ENCODE data around the gene RNF14.

The RNF14 gene

DNA sequence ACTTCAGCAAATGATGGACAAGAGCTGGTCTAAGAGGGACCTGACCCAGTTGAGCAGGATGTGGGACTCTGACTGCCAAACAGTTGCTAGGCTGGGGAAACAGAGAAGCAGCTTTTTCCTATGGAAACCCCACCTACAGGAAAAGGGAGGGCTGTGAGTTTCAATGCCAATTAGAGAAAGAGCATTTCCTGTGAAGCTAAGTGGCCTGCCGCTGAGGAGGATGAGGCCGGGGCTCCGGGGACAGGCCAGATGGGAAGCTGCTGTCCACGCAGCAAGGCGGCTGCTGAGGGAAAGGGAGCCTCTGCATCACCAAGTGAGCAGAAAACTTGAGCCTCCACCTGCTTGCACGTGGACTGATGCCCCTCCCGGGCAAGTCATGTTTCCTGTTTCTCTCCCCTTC is 10.8 kb upstream of the RNF14 start, which contains the start of gene PCDH12:
Gene PCDH12, minus strand, starts transcription at position 90 of the 400 bp plus-strand sequence. CDS start 351 bp downstream, outside the sequence.
- ATAC-seq = 0 out of 3 replicates have a peak, but pooled peaks have one; percentile 6
- TF ChIP-seq GLIS3 (CRISPR knock-in tag; IDR thresholded peaks at IDR 0.05) (no peak), ISL1 (CRISPR knock-in tag; IDR thresholded peaks at IDR 0.05) (no peak), SNAI2 (CRISPR knock-in tag; IDR thresholded peaks at IDR 0.05) (no peak), BACH2 (CRISPR knock-in tag; IDR thresholded peaks at IDR 0.05; ENCODE audit: borderline replicate concordance) (no peak), TCF4 (CRISPR knock-in tag; IDR thresholded peaks at IDR 0.05; ENCODE audit: borderline replicate concordance) (no peak), ESRRG (CRISPR knock-in tag; IDR thresholded peaks at IDR 0.05) (no peak), RARB (CRISPR knock-in tag; IDR thresholded peaks at IDR 0.05) (no peak), ZNF8 (CRISPR knock-in tag; IDR thresholded peaks at IDR 0.05) (no peak), ARNTL (CRISPR knock-in tag; IDR thresholded peaks at IDR 0.05; ENCODE audit: borderline replicate concordance, low read depth) (no peak), CSDC2 (CRISPR knock-in tag; IDR thresholded peaks at IDR 0.05) (no peak), POU6F1 (CRISPR knock-in tag; IDR thresholded peaks at IDR 0.05; ENCODE audit: borderline replicate concordance, low read depth) (no peak), ZFP3 (CRISPR knock-in tag; IDR thresholded peaks at IDR 0.05) (no peak), TOX (CRISPR knock-in tag; IDR thresholded peaks at IDR 0.05; ENCODE audit: borderline replicate concordance) (no peak), ZNF565 (CRISPR knock-in tag; conservative IDR thresholded peaks at IDR 0.05; ENCODE audit: low read depth) (no peak), ZFP30 (CRISPR knock-in tag; IDR thresholded peaks at IDR 0.05) (no peak)
- TF ChIP-seq, protein P1, sequence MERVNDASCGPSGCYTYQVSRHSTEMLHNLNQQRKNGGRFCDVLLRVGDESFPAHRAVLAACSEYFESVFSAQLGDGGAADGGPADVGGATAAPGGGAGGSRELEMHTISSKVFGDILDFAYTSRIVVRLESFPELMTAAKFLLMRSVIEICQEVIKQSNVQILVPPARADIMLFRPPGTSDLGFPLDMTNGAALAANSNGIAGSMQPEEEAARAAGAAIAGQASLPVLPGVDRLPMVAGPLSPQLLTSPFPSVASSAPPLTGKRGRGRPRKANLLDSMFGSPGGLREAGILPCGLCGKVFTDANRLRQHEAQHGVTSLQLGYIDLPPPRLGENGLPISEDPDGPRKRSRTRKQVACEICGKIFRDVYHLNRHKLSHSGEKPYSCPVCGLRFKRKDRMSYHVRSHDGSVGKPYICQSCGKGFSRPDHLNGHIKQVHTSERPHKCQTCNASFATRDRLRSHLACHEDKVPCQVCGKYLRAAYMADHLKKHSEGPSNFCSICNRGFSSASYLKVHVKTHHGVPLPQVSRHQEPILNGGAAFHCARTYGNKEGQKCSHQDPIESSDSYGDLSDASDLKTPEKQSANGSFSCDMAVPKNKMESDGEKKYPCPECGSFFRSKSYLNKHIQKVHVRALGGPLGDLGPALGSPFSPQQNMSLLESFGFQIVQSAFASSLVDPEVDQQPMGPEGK (CRISPR knock-in tag; IDR thresholded peaks at IDR 0.05; ENCODE audit: borderline replicate concordance) = no peak
- TF ChIP-seq, protein P2, sequence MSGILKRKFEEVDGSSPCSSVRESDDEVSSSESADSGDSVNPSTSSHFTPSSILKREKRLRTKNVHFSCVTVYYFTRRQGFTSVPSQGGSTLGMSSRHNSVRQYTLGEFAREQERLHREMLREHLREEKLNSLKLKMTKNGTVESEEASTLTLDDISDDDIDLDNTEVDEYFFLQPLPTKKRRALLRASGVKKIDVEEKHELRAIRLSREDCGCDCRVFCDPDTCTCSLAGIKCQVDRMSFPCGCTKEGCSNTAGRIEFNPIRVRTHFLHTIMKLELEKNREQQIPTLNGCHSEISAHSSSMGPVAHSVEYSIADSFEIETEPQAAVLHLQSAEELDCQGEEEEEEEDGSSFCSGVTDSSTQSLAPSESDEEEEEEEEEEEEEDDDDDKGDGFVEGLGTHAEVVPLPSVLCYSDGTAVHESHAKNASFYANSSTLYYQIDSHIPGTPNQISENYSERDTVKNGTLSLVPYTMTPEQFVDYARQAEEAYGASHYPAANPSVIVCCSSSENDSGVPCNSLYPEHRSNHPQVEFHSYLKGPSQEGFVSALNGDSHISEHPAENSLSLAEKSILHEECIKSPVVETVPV (CRISPR knock-in tag; IDR thresholded peaks at IDR 0.05) = no peak
- TF ChIP-seq, protein P3, sequence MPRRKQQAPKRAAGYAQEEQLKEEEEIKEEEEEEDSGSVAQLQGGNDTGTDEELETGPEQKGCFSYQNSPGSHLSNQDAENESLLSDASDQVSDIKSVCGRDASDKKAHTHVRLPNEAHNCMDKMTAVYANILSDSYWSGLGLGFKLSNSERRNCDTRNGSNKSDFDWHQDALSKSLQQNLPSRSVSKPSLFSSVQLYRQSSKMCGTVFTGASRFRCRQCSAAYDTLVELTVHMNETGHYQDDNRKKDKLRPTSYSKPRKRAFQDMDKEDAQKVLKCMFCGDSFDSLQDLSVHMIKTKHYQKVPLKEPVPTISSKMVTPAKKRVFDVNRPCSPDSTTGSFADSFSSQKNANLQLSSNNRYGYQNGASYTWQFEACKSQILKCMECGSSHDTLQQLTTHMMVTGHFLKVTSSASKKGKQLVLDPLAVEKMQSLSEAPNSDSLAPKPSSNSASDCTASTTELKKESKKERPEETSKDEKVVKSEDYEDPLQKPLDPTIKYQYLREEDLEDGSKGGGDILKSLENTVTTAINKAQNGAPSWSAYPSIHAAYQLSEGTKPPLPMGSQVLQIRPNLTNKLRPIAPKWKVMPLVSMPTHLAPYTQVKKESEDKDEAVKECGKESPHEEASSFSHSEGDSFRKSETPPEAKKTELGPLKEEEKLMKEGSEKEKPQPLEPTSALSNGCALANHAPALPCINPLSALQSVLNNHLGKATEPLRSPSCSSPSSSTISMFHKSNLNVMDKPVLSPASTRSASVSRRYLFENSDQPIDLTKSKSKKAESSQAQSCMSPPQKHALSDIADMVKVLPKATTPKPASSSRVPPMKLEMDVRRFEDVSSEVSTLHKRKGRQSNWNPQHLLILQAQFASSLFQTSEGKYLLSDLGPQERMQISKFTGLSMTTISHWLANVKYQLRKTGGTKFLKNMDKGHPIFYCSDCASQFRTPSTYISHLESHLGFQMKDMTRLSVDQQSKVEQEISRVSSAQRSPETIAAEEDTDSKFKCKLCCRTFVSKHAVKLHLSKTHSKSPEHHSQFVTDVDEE (CRISPR knock-in tag; IDR thresholded peaks at IDR 0.05) = no peak

GRCh38 chr5:141958546-141959172 is 10.2 kb upstream of the RNF14 start:
- no peak for TF ChIP-seq POU6F1 (CRISPR knock-in tag; IDR thresholded peaks at IDR 0.05; ENCODE audit: borderline replicate concordance, low read depth)
- ATAC-seq = no peak

GRCh38 chr5:141960018-141960417 is 8.9 kb upstream of the RNF14 start:
- peak; percentile 59; the same call in 2 of the 3 replicates for ATAC-seq

More at GRCh38 chr5:141960018-141960417, 8.9 kb upstream of the RNF14 start:
- TF ChIP-seq TOX (CRISPR knock-in tag; IDR thresholded peaks at IDR 0.05; ENCODE audit: borderline replicate concordance) (no peak), OSR1 (CRISPR knock-in tag; IDR thresholded peaks at IDR 0.05) (no peak), POU6F1 (CRISPR knock-in tag; IDR thresholded peaks at IDR 0.05; ENCODE audit: borderline replicate concordance, low read depth) (no peak), SNAI2 (CRISPR knock-in tag; IDR thresholded peaks at IDR 0.05) (no peak), CSDC2 (CRISPR knock-in tag; IDR thresholded peaks at IDR 0.05) (no peak), TCF4 (CRISPR knock-in tag; IDR thresholded peaks at IDR 0.05; ENCODE audit: borderline replicate concordance) (no peak), ZFP3 (CRISPR knock-in tag; IDR thresholded peaks at IDR 0.05) (no peak)
- TF ChIP-seq, protein P1 (CRISPR knock-in tag; IDR thresholded peaks at IDR 0.05; ENCODE audit: borderline replicate concordance) = no peak
